ENCODE results near the gene TXLNG. TPM values are rescaled to one million over a fixed set of nuclear protein-coding genes. Genes with fewer than 3 reads are reported as not detected.
A peak's percentile ranks its signal among the peaks of the same experiment; 100 is the strongest.

The TXLNG gene
- polyA plus RNA-seq (2013, experiment 1 of 2) = 13.8 TPM
- polyA plus RNA-seq (2013, experiment 2 of 2) = 14.2 TPM

DNA sequence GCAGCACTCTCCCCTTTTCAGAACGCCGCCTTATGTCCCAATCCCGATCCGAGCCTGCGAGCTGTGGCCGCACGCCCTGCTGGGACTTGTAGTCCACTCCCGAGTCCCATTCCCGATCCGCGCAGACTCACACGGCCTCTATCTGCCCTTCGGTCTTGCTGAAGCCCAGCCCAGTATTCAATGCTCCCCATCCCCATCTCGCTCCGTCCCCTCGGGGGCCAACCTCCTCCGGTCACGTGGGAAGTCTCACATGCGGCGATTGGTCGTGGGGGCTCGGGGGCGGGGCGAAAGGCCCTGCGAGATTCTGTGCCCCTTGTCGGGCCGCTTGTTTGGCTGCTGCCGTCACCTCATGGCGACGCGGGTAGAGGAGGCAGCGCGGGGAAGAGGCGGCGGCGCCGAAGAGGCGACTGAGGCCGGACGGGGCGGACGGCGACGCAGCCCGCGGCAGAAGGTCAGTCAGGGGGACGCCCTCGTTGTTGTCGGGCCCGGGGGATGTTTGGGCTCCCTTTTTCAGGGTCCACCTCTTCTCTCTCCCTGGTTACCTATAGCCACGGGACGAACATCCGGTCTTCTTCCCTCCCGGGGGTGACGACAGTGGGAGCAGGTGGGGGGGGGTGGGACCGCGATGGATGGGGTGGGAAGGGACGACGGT is at the start of gene TXLNG:
TSS of gene TXLNG (plus strand) at position 328 of the 652 bp plus-strand sequence. CDS start at position 350, 22 bp downstream.
- Histone ChIP-seq H3K4me2 (ENCODE audit: insufficient read depth, low read length, poor library complexity, severe bottlenecking) (peak within 1 kb of the TSS; percentile 57), H3K14ac (ENCODE audit: low read length) (no peak within 1 kb of the TSS), H3K36me3 (replicated peaks in 1 of 2; ENCODE audit: control insufficient read depth in 2 of 2, insufficient read depth in 2 of 2, low read length in 2 of 2) (peaks cover 0 to 20% of the 10 kb centered on the region in 2 donors), H2BK120ac (ENCODE audit: low read depth, low read length) (no peak within 1 kb of the TSS), H3K27ac (replicated peaks; ENCODE audit: low read length) (no peak within 1 kb of the TSS), H3K9ac (ENCODE audit: low read depth, low read length, poor library complexity) (peak within 1 kb of the TSS; percentile 70), H2BK15ac (ENCODE audit: low read length) (no peak within 1 kb of the TSS), H3K4me1 (ENCODE audit: control insufficient read depth in 2 of 2, insufficient read depth in 1 of 2, low read depth in 1 of 2, low read length in 2 of 2) (no peaks in the 10 kb centered on the region), H3K18ac (ENCODE audit: low read length) (peak within 1 kb of the TSS; percentile 85), H3K23ac (ENCODE audit: low read depth, low read length, poor library complexity) (no peak within 1 kb of the TSS), H3K79me1 (ENCODE audit: low read depth, low read length) (no peaks in the 10 kb centered on the region), H2AK5ac (ENCODE audit: low read depth, low read length) (no peak within 1 kb of the TSS), H2BK5ac (ENCODE audit: low read length) (no peak within 1 kb of the TSS), H3K4me3 (ENCODE audit: low read length in 2 of 2) (peak within 1 kb of the TSS; percentile 60 to 91), H4K91ac (ENCODE audit: low read depth, low read length, poor library complexity) (no peak within 1 kb of the TSS), H2BK12ac (ENCODE audit: low read length) (no peak within 1 kb of the TSS), H3K4ac (ENCODE audit: low read length) (no peak within 1 kb of the TSS), H2AFZ (ENCODE audit: low read length) (peak within 1 kb of the TSS; percentile 92), H3K9me3 (replicated peaks in 1 of 2; ENCODE audit: control insufficient read depth in 2 of 2, insufficient read depth in 1 of 2, low read depth in 1 of 2, low read length in 2 of 2) (no peaks in the 10 kb centered on the region), H4K8ac (ENCODE audit: low read depth, low read length) (no peak within 1 kb of the TSS), H3K27me3 (ENCODE audit: control insufficient read depth in 3 of 3, insufficient read depth in 3 of 3, low read depth in 1 of 3, low read length in 3 of 3) (no peaks in the 10 kb centered on the region)
- DNase-seq (ENCODE audit: low spot score) = peak; percentile 94
- no CpG with 5 or more reads among the region's 59 CpGs for WGBS, 2 donors (ENCODE audit: extremely low coverage in 2 of 2, insufficient read length in 2 of 2, insufficient replicate concordance in 1 of 2)

DNA sequence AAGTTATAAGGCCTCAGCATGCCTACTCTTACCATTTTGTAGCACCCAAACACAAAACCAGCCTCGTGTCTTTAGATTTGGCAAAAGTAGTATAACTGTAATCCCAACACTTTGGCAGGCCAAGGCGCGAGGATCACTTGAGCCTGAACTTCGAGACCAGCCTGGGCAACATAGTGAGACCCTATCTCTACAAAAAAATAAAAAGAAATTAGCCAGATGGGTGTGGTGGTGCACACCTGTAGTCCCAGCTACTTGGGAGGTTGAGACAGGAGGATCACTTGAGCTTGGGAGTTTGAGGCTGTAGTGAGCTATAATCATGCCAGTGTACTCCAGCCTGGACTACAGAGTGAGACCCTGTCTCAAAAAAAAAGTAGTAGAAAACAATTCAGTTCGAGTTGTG is 49.2 kb upstream of the TXLNG start:
- Histone ChIP-seq H4K91ac (ENCODE audit: low read depth, low read length, poor library complexity) (no peak overlapping the region), H4K8ac (ENCODE audit: low read depth, low read length) (no peak overlapping the region), H3K4me1 (ENCODE audit: control insufficient read depth in 2 of 2, insufficient read depth in 1 of 2, low read depth in 1 of 2, low read length in 2 of 2) (peaks cover 0 to 6% of the 10 kb centered on the region in 2 donors), H2BK120ac (ENCODE audit: low read depth, low read length) (no peak overlapping the region), H3K79me1 (ENCODE audit: low read depth, low read length) (no peaks in the 10 kb centered on the region), H3K4me3 (ENCODE audit: low read length in 2 of 2) (no peak overlapping the region), H2BK15ac (ENCODE audit: low read length) (no peak overlapping the region), H2AK5ac (ENCODE audit: low read depth, low read length) (no peak overlapping the region), H3K27me3 (ENCODE audit: control insufficient read depth in 3 of 3, insufficient read depth in 3 of 3, low read depth in 1 of 3, low read length in 3 of 3) (no peaks in the 10 kb centered on the region), H3K18ac (ENCODE audit: low read length) (no peak overlapping the region), H2BK5ac (ENCODE audit: low read length) (no peak overlapping the region), H3K4ac (ENCODE audit: low read length) (no peak overlapping the region), H3K27ac (replicated peaks; ENCODE audit: low read length) (no peak overlapping the region), H3K23ac (ENCODE audit: low read depth, low read length, poor library complexity) (no peak overlapping the region), H3K9ac (ENCODE audit: low read depth, low read length, poor library complexity) (no peak overlapping the region), H3K9me3 (replicated peaks in 1 of 2; ENCODE audit: control insufficient read depth in 2 of 2, insufficient read depth in 1 of 2, low read depth in 1 of 2, low read length in 2 of 2) (no peaks in the 10 kb centered on the region), H3K4me2 (ENCODE audit: insufficient read depth, low read length, poor library complexity, severe bottlenecking) (no peak overlapping the region), H2BK12ac (ENCODE audit: low read length) (no peak overlapping the region), H2AFZ (ENCODE audit: low read length) (no peak overlapping the region), H3K14ac (ENCODE audit: low read length) (no peak overlapping the region), H3K36me3 (replicated peaks in 1 of 2; ENCODE audit: control insufficient read depth in 2 of 2, insufficient read depth in 2 of 2, low read length in 2 of 2) (peaks cover 3 to 69% of the 10 kb centered on the region in 2 donors)
- no CpG with 5 or more reads among the region's 5 CpGs for WGBS, 2 donors (ENCODE audit: extremely low coverage in 2 of 2, insufficient read length in 2 of 2, insufficient replicate concordance in 1 of 2)
- DNase-seq (ENCODE audit: low spot score) = no peak

DNA sequence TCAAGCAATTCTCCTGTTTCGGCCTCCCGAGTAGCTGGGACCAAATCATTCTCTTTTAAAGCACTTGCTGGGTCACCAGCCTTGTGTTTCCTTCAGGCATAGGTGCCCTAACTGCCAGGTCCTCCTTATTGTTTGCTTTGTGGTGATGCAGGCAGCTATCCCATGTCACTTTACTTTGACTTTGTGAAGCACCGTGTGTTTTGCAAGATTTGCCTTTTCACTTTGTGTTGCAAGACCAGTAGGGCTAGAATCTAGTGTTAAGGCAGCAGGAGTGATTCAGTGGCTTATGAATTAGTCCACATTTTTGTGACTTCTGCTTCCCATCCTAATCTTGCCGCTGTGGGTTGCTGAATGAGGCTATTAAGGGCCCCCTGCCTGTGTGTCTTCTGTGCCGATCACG is 46.7 kb upstream of the TXLNG start:
- no peak overlapping the region for H3K14ac ChIP-seq (ENCODE audit: low read length)
- H3K9me3 ChIP-seq (replicated peaks in 1 of 2; ENCODE audit: control insufficient read depth in 2 of 2, insufficient read depth in 1 of 2, low read depth in 1 of 2, low read length in 2 of 2) = no peaks in the 10 kb centered on the region
- no peak for DNase-seq (ENCODE audit: low spot score)
- peak overlapping the region; percentile 12 for H3K9ac ChIP-seq (ENCODE audit: low read depth, low read length, poor library complexity)
- no peak overlapping the region for H4K8ac ChIP-seq (ENCODE audit: low read depth, low read length)
- no peak overlapping the region for H2BK12ac ChIP-seq (ENCODE audit: low read length)
- peak overlapping the region; percentile 66 for H3K27ac ChIP-seq (replicated peaks; ENCODE audit: low read length)
- no peak overlapping the region for H4K91ac ChIP-seq (ENCODE audit: low read depth, low read length, poor library complexity)
- no peaks in the 10 kb centered on the region for H3K27me3 ChIP-seq (ENCODE audit: control insufficient read depth in 3 of 3, insufficient read depth in 3 of 3, low read depth in 1 of 3, low read length in 3 of 3)
- peaks cover 0 to 6% of the 10 kb centered on the region in 2 donors for H3K4me1 ChIP-seq (ENCODE audit: control insufficient read depth in 2 of 2, insufficient read depth in 1 of 2, low read depth in 1 of 2, low read length in 2 of 2)
- H3K23ac ChIP-seq (ENCODE audit: low read depth, low read length, poor library complexity) = no peak overlapping the region
- no peak overlapping the region for H3K18ac ChIP-seq (ENCODE audit: low read length)
- H3K4ac ChIP-seq (ENCODE audit: low read length) = no peak overlapping the region
- no peak overlapping the region for H2BK15ac ChIP-seq (ENCODE audit: low read length)
- peaks cover 12 to 90% of the 10 kb centered on the region in 2 donors for H3K36me3 ChIP-seq (replicated peaks in 1 of 2; ENCODE audit: control insufficient read depth in 2 of 2, insufficient read depth in 2 of 2, low read length in 2 of 2)
- no peaks in the 10 kb centered on the region for H3K79me1 ChIP-seq (ENCODE audit: low read depth, low read length)
- whole genome bisulfite sequencing, 2 donors (ENCODE audit: extremely low coverage in 2 of 2, insufficient read length in 2 of 2, insufficient replicate concordance in 1 of 2) = no CpG with 5 or more reads among the region's 6 CpGs
- no peak overlapping the region for H3K4me3 ChIP-seq (ENCODE audit: low read length in 2 of 2)
- H2BK5ac ChIP-seq (ENCODE audit: low read length) = no peak overlapping the region
- no peak overlapping the region for H2AFZ ChIP-seq (ENCODE audit: low read length)
- no peak overlapping the region for H2AK5ac ChIP-seq (ENCODE audit: low read depth, low read length)
- no peak overlapping the region for H2BK120ac ChIP-seq (ENCODE audit: low read depth, low read length)
- H3K4me2 ChIP-seq (ENCODE audit: insufficient read depth, low read length, poor library complexity, severe bottlenecking) = peak overlapping the region; percentile 14

DNA sequence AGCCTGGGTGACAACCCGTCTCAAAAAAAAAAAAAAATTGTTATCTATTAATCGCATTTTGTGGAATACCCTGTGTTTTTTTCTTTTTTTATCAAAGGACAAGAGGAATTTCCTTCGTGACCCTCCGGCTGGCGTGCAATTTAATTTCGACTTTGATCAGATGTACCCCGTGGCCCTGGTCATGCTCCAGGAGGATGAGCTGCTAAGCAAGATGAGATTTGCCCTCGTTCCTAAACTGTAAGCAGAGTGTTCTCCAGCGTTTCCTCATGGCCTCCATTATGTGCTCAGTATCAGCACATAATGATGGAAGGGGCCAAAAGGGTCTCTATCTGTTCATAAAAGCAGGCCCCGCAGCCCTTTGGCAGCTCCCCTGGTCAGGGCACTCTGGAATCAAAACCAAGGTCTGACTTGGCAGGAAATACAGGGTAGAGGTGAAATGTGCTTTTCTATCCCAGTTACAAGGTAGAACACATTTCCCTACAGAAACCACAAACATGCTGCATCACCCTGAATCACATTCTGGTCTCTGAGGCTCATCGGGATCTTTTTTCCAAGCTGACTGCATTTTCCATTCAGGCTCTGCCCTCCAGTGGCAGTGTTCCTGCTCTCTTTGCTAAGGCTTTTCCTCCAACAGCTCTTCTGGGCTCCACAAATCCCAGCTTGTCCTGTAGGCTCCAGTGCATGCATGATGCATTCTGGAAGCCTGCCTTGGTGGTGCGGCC is 42.5 kb upstream of the TXLNG start:
- Histone ChIP-seq H3K18ac (ENCODE audit: low read length) (no peak overlapping the region), H3K4me3 (ENCODE audit: low read length in 2 of 2) (no peak overlapping the region), H3K4me2 (ENCODE audit: insufficient read depth, low read length, poor library complexity, severe bottlenecking) (no peak overlapping the region), H3K14ac (ENCODE audit: low read length) (no peak overlapping the region), H3K79me1 (ENCODE audit: low read depth, low read length) (no peaks in the 10 kb centered on the region), H4K91ac (ENCODE audit: low read depth, low read length, poor library complexity) (no peak overlapping the region), H2BK12ac (ENCODE audit: low read length) (no peak overlapping the region), H3K9me3 (replicated peaks in 1 of 2; ENCODE audit: control insufficient read depth in 2 of 2, insufficient read depth in 1 of 2, low read depth in 1 of 2, low read length in 2 of 2) (no peaks in the 10 kb centered on the region), H3K23ac (ENCODE audit: low read depth, low read length, poor library complexity) (no peak overlapping the region), H2BK120ac (ENCODE audit: low read depth, low read length) (no peak overlapping the region), H2BK15ac (ENCODE audit: low read length) (no peak overlapping the region), H2BK5ac (ENCODE audit: low read length) (no peak overlapping the region), H3K27ac (replicated peaks; ENCODE audit: low read length) (no peak overlapping the region), H3K4ac (ENCODE audit: low read length) (no peak overlapping the region), H3K4me1 (ENCODE audit: control insufficient read depth in 2 of 2, insufficient read depth in 1 of 2, low read depth in 1 of 2, low read length in 2 of 2) (peaks cover 4 to 6% of the 10 kb centered on the region in 2 donors), H2AFZ (ENCODE audit: low read length) (no peak overlapping the region), H4K8ac (ENCODE audit: low read depth, low read length) (no peak overlapping the region), H2AK5ac (ENCODE audit: low read depth, low read length) (no peak overlapping the region), H3K27me3 (ENCODE audit: control insufficient read depth in 3 of 3, insufficient read depth in 3 of 3, low read depth in 1 of 3, low read length in 3 of 3) (no peaks in the 10 kb centered on the region), H3K9ac (ENCODE audit: low read depth, low read length, poor library complexity) (no peak overlapping the region), H3K36me3 (replicated peaks in 1 of 2; ENCODE audit: control insufficient read depth in 2 of 2, insufficient read depth in 2 of 2, low read length in 2 of 2) (peaks cover 21 to 86% of the 10 kb centered on the region in 2 donors)
- no CpG with 5 or more reads among the region's 12 CpGs for WGBS, 2 donors (ENCODE audit: extremely low coverage in 2 of 2, insufficient read length in 2 of 2, insufficient replicate concordance in 1 of 2)
- no peak for DNase-seq (ENCODE audit: low spot score)

Data from neuronal stem cell (in vitro differentiated cells).